ENCODE results near the gene TRANK1. TPM values are rescaled to one million over a fixed set of nuclear protein-coding genes. Genes with fewer than 3 reads are reported as not detected.
A peak's percentile ranks its signal among the peaks of the same experiment; 100 is the strongest.

Gene TRANK1
- total RNA-seq, 1 experiment from 2014 or later: 0.58 TPM

- Histone ChIP-seq H3K4me1 (ENCODE audit: insufficient read depth, low read length) (no peaks in the 10 kb centered on the region), H3F3A (ENCODE audit: low read length, unreplicated experiment) (no peaks in the 10 kb centered on the region), H3K4me2 (ENCODE audit: low read length) (no peak overlapping the region), H3K36me3 (ENCODE audit: low read depth, low read length) (no peaks in the 10 kb centered on the region), H3K9me2 (replicated peaks; ENCODE audit: low read length) (no peaks in the 10 kb centered on the region), H3K27ac (ENCODE audit: low read length) (no peak overlapping the region), H2AFZ (ENCODE audit: low read length) (no peak overlapping the region), H3K4me3 (ENCODE audit: low read length) (no peak overlapping the region), H3K9ac (ENCODE audit: low read length) (no peak overlapping the region), H4K20me1 (ENCODE audit: low read length) (no peaks in the 10 kb centered on the region), H3K9me3 (ENCODE audit: low read length) (no peaks in the 10 kb centered on the region), H3K27me3 (ENCODE audit: low read length) (peaks cover 14% of the 10 kb centered on the region), H3K79me2 (ENCODE audit: low read length) (no peaks in the 10 kb centered on the region)
- CTCF ChIA-PET: no interaction called here
- TF ChIP-seq EZH2phosphoT487 (IDR thresholded peaks at IDR 0.05; ENCODE audit: borderline replicate concordance, low read length): no peak
- no TSS peak for BruUV-seq (replicated peaks)
- POLR2A ChIA-PET (ENCODE audit: unreplicated experiment): no interaction called here
- intact Hi-C loops (cut with micrococcal nuclease): no loop called here
- no peak for ATAC-seq
- DNase-seq: no peak
Observed at GRCh38 chr3:36815375-36815774, 129.5 kb downstream of the TRANK1 start.

- H4K20me1 ChIP-seq (ENCODE audit: low read length): no peaks in the 10 kb centered on the region
- no peaks in the 10 kb centered on the region for H3K79me2 ChIP-seq (ENCODE audit: low read length)
- TF ChIP-seq EZH2phosphoT487 (IDR thresholded peaks at IDR 0.05; ENCODE audit: borderline replicate concordance, low read length): no peak
- no peak for TF ChIP-seq EZH2 (IDR thresholded peaks at IDR 0.05; ENCODE audit: low read length, unreplicated experiment)
- TF ChIP-seq CTCF (conservative IDR thresholded peaks at IDR 0.05; ENCODE audit: low read depth, low read length): peak; percentile 49; the same call in 1 of the 2 replicates
- ChIA-PET POLR2A (ENCODE audit: unreplicated experiment) (no interaction called here), CTCF (no interaction called here)
- DNase-seq (no peak), ATAC-seq (peak; percentile 54)
- no peak overlapping the region for H3K9ac ChIP-seq (ENCODE audit: low read length)
- no peaks in the 10 kb centered on the region for H3K36me3 ChIP-seq (ENCODE audit: low read depth, low read length)
- no peaks in the 10 kb centered on the region for H3K9me3 ChIP-seq (ENCODE audit: low read length)
- H3K27me3 ChIP-seq (ENCODE audit: low read length): peaks cover 9% of the 10 kb centered on the region; the same call in 1 of the 2 replicates
- BruUV-seq (replicated peaks): no TSS peak
- H3K4me2 ChIP-seq (ENCODE audit: low read length): no peak overlapping the region
- H3K4me3 ChIP-seq (ENCODE audit: low read length): no peak overlapping the region
- no peak overlapping the region for H2AFZ ChIP-seq (ENCODE audit: low read length)
- no peaks in the 10 kb centered on the region for H3F3A ChIP-seq (ENCODE audit: low read length, unreplicated experiment)
- no peaks in the 10 kb centered on the region for H3K9me2 ChIP-seq (replicated peaks; ENCODE audit: low read length)
- intact Hi-C loops (cut with micrococcal nuclease): no loop called here
- H3K27ac ChIP-seq (ENCODE audit: low read length): no peak overlapping the region
- no peaks in the 10 kb centered on the region for H3K4me1 ChIP-seq (ENCODE audit: insufficient read depth, low read length)
Observed at GRCh38 chr3:36814776-36815175, 130.1 kb downstream of the TRANK1 start.

GRCh38 chr3:36814066-36814717 lies 130.7 kb downstream of the TRANK1 start:
- Histone ChIP-seq H3K4me1 (ENCODE audit: insufficient read depth, low read length) (no peaks in the 10 kb centered on the region), H2AFZ (ENCODE audit: low read length) (no peak overlapping the region), H3K4me2 (ENCODE audit: low read length) (no peak overlapping the region), H3K79me2 (ENCODE audit: low read length) (no peaks in the 10 kb centered on the region), H3K9ac (ENCODE audit: low read length) (no peak overlapping the region), H3K27me3 (ENCODE audit: low read length) (peaks cover 8% of the 10 kb centered on the region; the same call in 1 of the 2 replicates), H3K9me2 (replicated peaks; ENCODE audit: low read length) (no peaks in the 10 kb centered on the region), H3K36me3 (ENCODE audit: low read depth, low read length) (no peaks in the 10 kb centered on the region), H3F3A (ENCODE audit: low read length, unreplicated experiment) (no peaks in the 10 kb centered on the region), H3K27ac (ENCODE audit: low read length) (no peak overlapping the region), H3K4me3 (ENCODE audit: low read length) (no peak overlapping the region), H3K9me3 (ENCODE audit: low read length) (no peaks in the 10 kb centered on the region), H4K20me1 (ENCODE audit: low read length) (no peaks in the 10 kb centered on the region)
- intact Hi-C loops (cut with micrococcal nuclease): no loop called here
- no TSS peak for BruUV-seq (replicated peaks)
- DNase-seq (no peak), ATAC-seq (no peak)
- TF ChIP-seq CTCF (conservative IDR thresholded peaks at IDR 0.05; ENCODE audit: low read depth, low read length) (no peak), EZH2phosphoT487 (IDR thresholded peaks at IDR 0.05; ENCODE audit: borderline replicate concordance, low read length) (no peak), EZH2 (IDR thresholded peaks at IDR 0.05; ENCODE audit: low read length, unreplicated experiment) (no peak)
- ChIA-PET POLR2A (ENCODE audit: unreplicated experiment) (no interaction called here), CTCF (no interaction called here)
